LNCAP (cell line): ENCODE measurements around the gene PPCDC.

Experiments used
- CTCF ChIP-seq: fragments of 450-650 bp; IDR thresholded peaks from 2 replicates; pipeline ENCODE4 v1.5.1; 2017; ENCODE audit warnings: mild to moderate bottlenecking

The PPCDC gene

GRCh38 chr15:75028991-75029377 lies 5.6 kb downstream of the PPCDC start:
- no peak for TF ChIP-seq CTCF

GRCh38 chr15:75029378-75030022 lies 6.1 kb downstream of the PPCDC start:
- TF ChIP-seq CTCF = peak; percentile 91

GRCh38 chr15:75030023-75030413 lies 6.6 kb downstream of the PPCDC start:
- no peak for TF ChIP-seq CTCF

- TF ChIP-seq CTCF = no peak
These were observed 7.0 kb downstream of the PPCDC start for GRCh38 chr15:75030424-75030823.

- no peak for TF ChIP-seq CTCF
These were observed 8.5 kb downstream of the PPCDC start for GRCh38 chr15:75031848-75032247.

GRCh38 chr15:75032395-75032794 lies 9.0 kb downstream of the PPCDC start:
- TF ChIP-seq CTCF = no peak

GRCh38 chr15:75033809-75034208 lies 10.4 kb downstream of the PPCDC start:
- no peak for TF ChIP-seq CTCF

GRCh38 chr15:75034615-75035014 lies 11.2 kb downstream of the PPCDC start:
- TF ChIP-seq CTCF = no peak
